ENCODE data around the gene FRAT1. TPM values are rescaled to one million over a fixed set of nuclear protein-coding genes. Genes with fewer than 3 reads are reported as not detected.

The FRAT1 gene
- total and polyA plus RNA-seq, 2 of the 4 experiments (the other 2 are of a cell fraction): 0.54 to 0.89 TPM

DNA sequence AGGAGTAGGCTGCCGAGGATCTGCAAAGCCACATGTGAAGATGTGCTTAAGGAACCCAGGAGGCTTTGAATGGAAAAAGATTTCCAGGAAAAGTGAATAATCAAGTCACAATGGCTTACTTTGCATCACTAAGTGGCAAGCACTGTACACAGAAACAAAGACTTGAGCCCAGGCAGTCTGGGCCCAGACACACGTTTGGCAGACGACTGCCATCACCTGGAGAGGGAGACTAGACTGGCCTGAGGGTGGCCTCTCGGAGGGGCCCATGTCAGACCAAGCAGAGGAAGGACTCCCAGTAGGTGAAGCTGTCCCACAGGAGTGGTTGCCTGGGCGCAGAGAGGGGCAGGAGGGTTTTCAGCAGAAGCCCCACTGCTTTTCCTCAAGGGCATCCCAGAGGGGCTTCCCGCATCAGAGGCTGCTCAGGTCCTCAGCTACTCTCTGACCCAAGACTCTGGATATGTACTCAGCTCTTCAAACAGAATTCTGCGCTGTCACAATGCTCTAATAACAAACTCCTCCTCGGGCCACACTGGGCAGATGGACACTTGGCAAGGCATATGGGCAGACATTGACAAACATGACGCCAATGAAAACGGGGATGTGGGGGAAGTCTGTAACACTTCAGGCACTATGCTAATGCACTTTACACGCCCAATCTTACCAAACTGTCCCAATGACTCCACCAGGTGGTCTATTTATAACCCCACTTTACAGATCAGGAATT is 43.4 kb downstream of the FRAT1 start:
- Histone ChIP-seq H4K20me1 (ENCODE audit: insufficient read depth, low read length) (no peaks in the 10 kb centered on the region), H2BK5ac (ENCODE audit: low read depth, low read length, poor library complexity, severe bottlenecking) (no peak overlapping the region), H3K4ac (ENCODE audit: low read depth, low read length) (no peak overlapping the region), H4K91ac (ENCODE audit: insufficient read depth, low read depth, low read length) (no peak overlapping the region), H3K4me3 (ENCODE audit: insufficient read depth, low read depth, low read length) (no peak overlapping the region), H3K79me1 (ENCODE audit: low read depth in 1 of 2, low read length in 2 of 2) (no peaks in the 10 kb centered on the region), H2BK120ac (ENCODE audit: low read depth, low read length) (no peak overlapping the region), H2BK20ac (ENCODE audit: low read depth, low read length) (no peak overlapping the region), H4K8ac (ENCODE audit: low read depth in 2 of 2, low read length in 2 of 2) (no peak overlapping the region), H3K9ac (ENCODE audit: low read depth, low read length) (no peak overlapping the region), H2BK15ac (ENCODE audit: low read depth, low read length) (no peak overlapping the region), H3K9me3 (ENCODE audit: control insufficient read depth, insufficient read depth, low read length) (no peaks in the 10 kb centered on the region), H3K18ac (ENCODE audit: low read depth, low read length) (no peak overlapping the region), H3K36me3 (ENCODE audit: control insufficient read depth, insufficient read depth, low read length) (peaks cover 39% of the 10 kb centered on the region), H3K4me2 (ENCODE audit: low read depth, low read length) (no peak overlapping the region), H4K5ac (ENCODE audit: low read depth, low read length) (no peak overlapping the region), H3K4me1 (ENCODE audit: control insufficient read depth, insufficient read depth, low read length) (no peaks in the 10 kb centered on the region), H2AK9ac (replicated peaks; ENCODE audit: low read depth, low read length, poor library complexity) (no peak overlapping the region), H3K14ac (replicated peaks; ENCODE audit: low read depth, low read length) (no peak overlapping the region), H2AFZ (replicated peaks; ENCODE audit: low read length, poor library complexity) (no peak overlapping the region), H3K23ac (ENCODE audit: low read depth, low read length) (no peak overlapping the region), H3K9me1 (ENCODE audit: insufficient read depth, low read length) (0 out of 2 replicates have a peak, but pooled peaks cover 3% of the 10 kb centered on the region), H3K27ac (ENCODE audit: insufficient read depth, low read length) (no peak overlapping the region), H3K56ac (ENCODE audit: extremely low read depth, insufficient read depth, low read length) (no peak overlapping the region), H3K27me3 (ENCODE audit: control insufficient read depth, insufficient read depth, low read length) (no peaks in the 10 kb centered on the region), H2AK5ac (ENCODE audit: low read depth, low read length) (no peak overlapping the region)
- TF ChIP-seq POLR2A (IDR thresholded peaks at IDR 0.05; ENCODE audit: low read depth, low read length) (no peak), MXI1 (IDR thresholded peaks at IDR 0.05; ENCODE audit: borderline replicate concordance, low read depth, low read length) (no peak), CEBPB (IDR thresholded peaks at IDR 0.05; ENCODE audit: low read depth, low read length) (no peak), CTCF (conservative IDR thresholded peaks at IDR 0.05; ENCODE audit: low read depth, low read length) (no peak), MAFK (IDR thresholded peaks at IDR 0.05; ENCODE audit: low read depth, low read length) (no peak), MAZ (IDR thresholded peaks at IDR 0.05; ENCODE audit: borderline replicate concordance, low read depth, low read length) (no peak), BHLHE40 (IDR thresholded peaks at IDR 0.05; ENCODE audit: low read depth, low read length) (no peak), CHD1 (IDR thresholded peaks at IDR 0.05; ENCODE audit: low read depth, low read length) (no peak), RAD21 (IDR thresholded peaks at IDR 0.05; ENCODE audit: low read length) (no peak), RCOR1 (IDR thresholded peaks at IDR 0.05; ENCODE audit: insufficient replicate concordance, low read length) (no peak), ELK1 (IDR thresholded peaks at IDR 0.05; ENCODE audit: borderline replicate concordance, low read depth, low read length) (no peak), RFX5 (IDR thresholded peaks at IDR 0.05; ENCODE audit: low read depth, low read length) (no peak), SMC3 (IDR thresholded peaks at IDR 0.05; ENCODE audit: low read depth, low read length) (no peak), FOS (IDR thresholded peaks at IDR 0.05; ENCODE audit: low read depth, low read length) (no peak), NFE2L2 (IDR thresholded peaks at IDR 0.05; ENCODE audit: low read depth, low read length) (no peak)
- TF ChIP-seq, protein P1, sequence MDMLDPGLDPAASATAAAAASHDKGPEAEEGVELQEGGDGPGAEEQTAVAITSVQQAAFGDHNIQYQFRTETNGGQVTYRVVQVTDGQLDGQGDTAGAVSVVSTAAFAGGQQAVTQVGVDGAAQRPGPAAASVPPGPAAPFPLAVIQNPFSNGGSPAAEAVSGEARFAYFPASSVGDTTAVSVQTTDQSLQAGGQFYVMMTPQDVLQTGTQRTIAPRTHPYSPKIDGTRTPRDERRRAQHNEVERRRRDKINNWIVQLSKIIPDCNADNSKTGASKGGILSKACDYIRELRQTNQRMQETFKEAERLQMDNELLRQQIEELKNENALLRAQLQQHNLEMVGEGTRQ (IDR thresholded peaks at IDR 0.05; ENCODE audit: low read depth, low read length): no peak
- in situ Hi-C loops (cut with MboI; ENCODE audit: low sequenced_read_pairs) (no loop called here), intact Hi-C loops (cut with micrococcal nuclease) (no loop called here), dilution Hi-C loops (cut with HindIII; ENCODE audit: low sequenced_read_pairs, unreplicated experiment) (no loop called here)
- ATAC-seq (ENCODE audit: low read depth) (no peak), DNase-seq (no peak)
- 90% methylated on average over 2 of the region's 11 CpGs; no CpG with 5 or more reads in 1 of the 2 experiments for WGBS, 2 experiments (ENCODE audit: extremely low coverage in 2 of 2, insufficient read length in 1 of 2)
- no TSS peak for BruUV-seq (replicated peaks)
- POLR2A ChIA-PET (ENCODE audit: unreplicated experiment): no interaction called here
- CTCF ChIA-PET: no interaction called here

Measured in IMR-90 (cell line).